ENCODE measurements around the gene PLD2.
A peak's percentile ranks its signal among the peaks of the same experiment; 100 is the strongest.

PLD2 gene

DNA sequence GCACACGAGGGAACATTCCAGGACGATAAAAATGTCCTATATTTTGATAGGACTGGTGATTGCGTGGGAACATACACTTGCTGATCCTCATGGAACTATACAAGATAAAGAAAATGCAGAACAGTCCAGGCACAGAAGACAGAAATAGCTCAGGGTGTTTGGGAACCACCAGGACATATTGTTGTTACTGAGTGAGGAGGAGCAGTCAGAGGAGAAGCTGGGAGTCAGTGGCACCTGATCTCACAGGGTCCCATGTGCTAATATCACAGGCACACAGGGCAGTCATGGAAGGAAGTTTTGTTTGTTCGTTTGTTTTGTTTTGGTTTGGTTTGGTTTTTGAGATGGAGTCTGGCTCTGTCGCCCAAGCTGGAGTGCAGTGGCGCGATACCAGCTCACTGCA lies 5.7 kb downstream of the PLD2 start:
- CTCF ChIA-PET: interaction anchor here (0.8 kb wide), 1 partner anchor 23 kb away, joined by 3 read pairs; no protein-coding TSS in a partner anchor
- POLR2A ChIA-PET (ENCODE audit: low non-redundant PET): interaction anchor here (0.7 kb wide), 1 partner anchor 77 kb away, joined by 4 read pairs; no protein-coding TSS in a partner anchor

DNA sequence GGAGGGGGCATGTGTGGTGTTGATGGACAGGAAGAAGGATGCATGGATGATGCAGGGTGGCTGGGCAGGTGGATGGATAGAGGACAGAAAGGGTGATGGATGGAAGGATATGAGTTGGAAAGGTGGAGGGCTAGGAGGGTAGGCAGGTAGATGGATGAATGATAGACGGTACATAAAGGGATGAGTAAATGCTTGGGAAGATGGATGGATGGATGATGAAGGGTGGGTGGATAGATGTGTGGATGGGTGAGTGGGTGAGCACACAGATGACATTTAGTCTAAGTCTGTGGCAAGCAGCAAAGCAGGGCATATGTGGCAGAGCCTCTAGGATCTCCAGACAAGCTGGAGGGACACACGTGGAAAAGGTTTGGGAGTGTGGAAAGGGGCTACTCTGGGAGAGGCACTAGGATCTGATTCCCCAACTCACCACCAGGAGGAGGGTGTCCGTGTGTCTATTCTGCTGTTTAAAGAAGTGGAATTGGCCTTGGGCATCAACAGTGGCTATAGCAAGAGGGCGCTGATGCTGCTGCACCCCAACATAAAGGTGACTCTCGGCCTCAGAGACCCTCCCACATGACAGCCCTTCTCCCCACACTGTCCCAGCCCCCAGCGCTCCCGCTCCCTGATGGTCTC lies 8.2 kb downstream of the PLD2 start:
- H3K27ac ChIP-seq: no peak overlapping the region
- CTCF ChIA-PET: interaction anchor here (0.6 kb wide), 1 partner anchor 30 kb away, joined by 4 read pairs; no protein-coding TSS in a partner anchor
- DNase-seq (ENCODE audit: low spot score): no peak
- POLR2A ChIA-PET (ENCODE audit: low non-redundant PET): no interaction called here
- TF ChIP-seq, protein P1, sequence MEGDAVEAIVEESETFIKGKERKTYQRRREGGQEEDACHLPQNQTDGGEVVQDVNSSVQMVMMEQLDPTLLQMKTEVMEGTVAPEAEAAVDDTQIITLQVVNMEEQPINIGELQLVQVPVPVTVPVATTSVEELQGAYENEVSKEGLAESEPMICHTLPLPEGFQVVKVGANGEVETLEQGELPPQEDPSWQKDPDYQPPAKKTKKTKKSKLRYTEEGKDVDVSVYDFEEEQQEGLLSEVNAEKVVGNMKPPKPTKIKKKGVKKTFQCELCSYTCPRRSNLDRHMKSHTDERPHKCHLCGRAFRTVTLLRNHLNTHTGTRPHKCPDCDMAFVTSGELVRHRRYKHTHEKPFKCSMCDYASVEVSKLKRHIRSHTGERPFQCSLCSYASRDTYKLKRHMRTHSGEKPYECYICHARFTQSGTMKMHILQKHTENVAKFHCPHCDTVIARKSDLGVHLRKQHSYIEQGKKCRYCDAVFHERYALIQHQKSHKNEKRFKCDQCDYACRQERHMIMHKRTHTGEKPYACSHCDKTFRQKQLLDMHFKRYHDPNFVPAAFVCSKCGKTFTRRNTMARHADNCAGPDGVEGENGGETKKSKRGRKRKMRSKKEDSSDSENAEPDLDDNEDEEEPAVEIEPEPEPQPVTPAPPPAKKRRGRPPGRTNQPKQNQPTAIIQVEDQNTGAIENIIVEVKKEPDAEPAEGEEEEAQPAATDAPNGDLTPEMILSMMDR (conservative IDR thresholded peaks at IDR 0.05; ENCODE audit: low read depth): no peak

More for the DNA sequence above, 5.7 kb downstream of the PLD2 start:
- TF ChIP-seq, protein P1 (conservative IDR thresholded peaks at IDR 0.05; ENCODE audit: low read depth): no peak
- peak overlapping the region; percentile 55 for H3K27ac ChIP-seq
- DNase-seq (ENCODE audit: low spot score): no peak

DNA sequence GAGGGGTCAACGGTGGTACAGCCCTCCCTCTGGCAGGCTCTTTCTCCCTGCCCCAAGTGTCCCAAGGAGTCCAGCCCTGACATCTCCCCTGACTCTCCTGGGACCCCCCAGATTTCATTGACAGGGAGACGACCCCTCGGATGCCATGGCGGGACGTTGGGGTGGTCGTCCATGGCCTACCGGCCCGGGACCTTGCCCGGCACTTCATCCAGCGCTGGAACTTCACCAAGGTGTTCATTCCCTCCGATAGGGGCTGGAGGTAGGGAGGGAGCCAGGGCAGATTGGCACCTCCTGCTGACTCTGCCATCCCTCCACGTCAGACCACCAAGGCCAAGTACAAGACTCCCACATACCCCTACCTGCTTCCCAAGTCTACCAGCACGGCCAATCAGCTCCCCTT lies 9.9 kb downstream of the PLD2 start:
- TF ChIP-seq, protein P1 (conservative IDR thresholded peaks at IDR 0.05; ENCODE audit: low read depth): no peak

DNA sequence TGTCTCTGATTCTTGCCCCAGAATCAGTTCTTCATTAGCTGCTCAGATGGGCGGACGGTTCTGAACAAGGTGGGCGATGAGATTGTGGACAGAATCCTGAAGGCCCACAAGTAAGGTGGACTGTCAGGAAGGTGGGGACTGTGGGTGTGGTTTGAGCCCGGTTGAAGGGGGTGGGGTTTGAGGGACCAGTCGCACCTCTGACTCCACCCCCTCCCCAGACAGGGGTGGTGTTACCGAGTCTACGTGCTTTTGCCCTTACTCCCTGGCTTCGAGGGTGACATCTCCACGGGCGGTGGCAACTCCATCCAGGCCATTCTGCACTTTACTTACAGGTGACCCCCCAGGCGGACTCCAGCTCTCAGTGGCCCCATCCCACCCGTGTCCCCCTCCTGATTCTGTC lies 11.3 kb downstream of the PLD2 start:
- no peak for DNase-seq (ENCODE audit: low spot score)
- POLR2A ChIA-PET (ENCODE audit: low non-redundant PET): no interaction called here
- no peak overlapping the region for H3K27ac ChIP-seq
- TF ChIP-seq, protein P1 (conservative IDR thresholded peaks at IDR 0.05; ENCODE audit: low read depth): no peak
- CTCF ChIA-PET: interaction anchor here (1.5 kb wide), 1 partner anchor 9 kb away, joined by 6 read pairs; no protein-coding TSS in a partner anchor

More for the DNA sequence above, 9.9 kb downstream of the PLD2 start:
- POLR2A ChIA-PET (ENCODE audit: low non-redundant PET): interaction anchor here (1.0 kb wide), 1 partner anchor 10 kb away, joined by 4 read pairs; the partner anchor contains the start of gene PLD2
- no peak for DNase-seq (ENCODE audit: low spot score)
- no peak overlapping the region for H3K27ac ChIP-seq
- CTCF ChIA-PET: no interaction called here

DNA sequence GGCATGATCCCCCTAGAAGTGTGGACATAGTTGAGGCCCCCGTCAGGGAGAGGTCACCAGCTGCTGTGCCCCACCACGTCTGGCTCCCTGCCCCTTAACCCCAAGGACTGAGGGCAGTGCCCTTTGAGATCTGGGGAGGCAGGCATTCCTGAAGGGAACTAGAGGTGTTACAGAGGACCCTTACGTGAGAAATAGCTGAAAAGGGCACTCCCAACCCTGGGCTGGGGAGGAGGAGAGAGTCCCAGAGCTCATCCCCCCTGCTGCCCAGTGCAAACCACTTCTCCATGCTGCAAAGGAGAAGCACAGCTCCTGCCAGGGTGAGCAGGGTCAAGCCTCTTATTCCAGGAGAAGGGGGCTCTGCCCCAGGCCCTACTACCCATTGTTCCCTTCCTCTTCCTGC lies 15.9 kb downstream of the PLD2 start:
- no peak for DNase-seq (ENCODE audit: low spot score)
- peak overlapping the region; percentile 39 for H3K27ac ChIP-seq
- TF ChIP-seq, protein P1 (conservative IDR thresholded peaks at IDR 0.05; ENCODE audit: low read depth): no peak
- POLR2A ChIA-PET (ENCODE audit: low non-redundant PET): interaction anchor here (0.6 kb wide), 1 partner anchor 25 kb away, joined by 3 read pairs; no protein-coding TSS in a partner anchor
- CTCF ChIA-PET: no interaction called here

DNA sequence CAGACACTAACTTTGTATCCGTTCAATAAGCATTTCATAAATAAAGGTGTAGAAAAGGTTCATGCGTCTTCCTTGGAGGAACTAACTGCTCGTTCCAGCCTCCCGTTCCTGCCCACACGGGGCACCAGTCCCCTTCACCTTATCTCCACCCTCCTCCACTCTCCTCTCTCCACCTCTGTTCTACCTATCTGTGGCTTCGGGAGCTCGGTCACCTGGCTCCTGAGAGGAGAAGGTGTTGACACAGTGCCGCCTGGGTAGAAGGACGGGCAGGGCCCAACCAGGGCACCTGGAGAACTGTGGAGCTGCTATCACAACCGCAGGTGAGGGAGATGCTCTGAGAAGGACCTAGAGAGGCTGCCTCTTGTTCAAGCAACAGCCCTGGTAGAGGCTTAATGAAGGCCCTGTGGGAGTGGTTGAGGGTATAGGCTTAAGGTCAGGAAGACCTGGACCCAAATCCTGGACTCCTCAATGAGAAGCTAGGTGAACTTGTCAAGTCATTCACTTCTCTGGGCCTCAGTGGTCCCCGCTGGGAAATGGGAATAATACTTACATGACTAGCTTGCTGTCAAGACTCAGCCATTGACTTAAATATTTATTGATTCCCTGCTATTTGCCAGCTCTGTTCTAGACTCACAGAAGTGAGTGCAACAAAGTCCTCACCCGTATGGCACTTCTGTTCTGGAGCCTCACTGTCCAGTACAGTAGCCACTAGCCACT lies 16.6 kb downstream of the PLD2 start:
- TF ChIP-seq, protein P1 (conservative IDR thresholded peaks at IDR 0.05; ENCODE audit: low read depth): no peak
- DNase-seq (ENCODE audit: low spot score): no peak
- peak overlapping the region; percentile 39 for H3K27ac ChIP-seq
- CTCF ChIA-PET: interaction anchor here (0.7 kb wide), 1 partner anchor 32 kb away, joined by 3 read pairs; no protein-coding TSS in a partner anchor
- POLR2A ChIA-PET (ENCODE audit: low non-redundant PET): interaction anchor here (0.5 kb wide), 1 partner anchor 29 kb away, joined by 8 read pairs; no protein-coding TSS in a partner anchor
